Measurements from ENCODE around the gene ITGAE. TPM values are rescaled to one million over a fixed set of nuclear protein-coding genes. Genes with fewer than 3 reads are reported as not detected.

The ITGAE gene
- total RNA-seq, 1 experiment from 2014 or later = 20.9 TPM

DNA sequence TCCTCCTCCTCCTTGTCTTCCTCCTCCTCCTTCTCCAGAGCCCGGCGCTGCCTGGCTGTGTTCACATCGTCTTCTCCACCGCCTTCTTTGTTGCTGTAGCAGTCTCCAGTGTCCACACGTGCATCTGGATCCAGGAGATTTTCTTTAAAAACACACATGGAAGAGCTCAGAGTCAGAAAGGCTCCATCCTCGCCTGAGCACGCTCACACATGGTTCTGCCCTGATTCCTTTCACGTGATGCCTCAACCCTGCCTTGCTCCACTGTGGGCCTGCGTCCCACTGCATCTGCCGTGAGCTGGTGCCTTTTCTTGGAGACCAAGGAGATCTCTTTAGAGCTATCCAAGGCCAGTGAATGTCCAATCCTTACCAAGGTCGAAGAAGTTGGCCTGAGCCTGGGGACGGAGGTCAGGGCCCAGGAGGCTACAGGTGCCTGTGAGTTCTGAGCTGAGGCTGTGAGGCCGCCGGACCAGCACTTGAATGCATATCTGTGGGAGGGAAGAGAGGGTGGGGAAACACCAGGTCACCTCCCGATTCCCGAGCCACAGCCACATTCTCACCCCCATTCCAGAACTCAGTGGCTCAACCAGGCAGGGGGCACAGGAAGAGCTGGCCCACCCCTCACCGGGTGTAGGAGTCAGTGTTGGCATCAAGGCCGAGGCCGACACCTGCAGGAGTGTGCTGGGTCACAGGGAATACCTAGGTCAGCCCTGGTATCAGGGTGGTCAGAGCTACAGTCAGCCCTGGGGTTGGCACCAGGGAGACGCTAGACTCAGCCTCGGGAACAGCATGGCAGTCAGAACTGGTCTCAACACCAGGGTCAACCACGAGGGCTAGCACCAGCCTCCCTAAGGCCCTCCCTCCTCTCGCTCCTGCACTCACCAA is 39.7 kb downstream of the ITGAE start:
- Histone ChIP-seq H3K4me3 (ENCODE audit: low read depth in 2 of 2, low read length in 2 of 2) (no peak overlapping the region), H3K4me1 (ENCODE audit: control insufficient read depth, insufficient read depth, low read length) (no peaks in the 10 kb centered on the region), H3K9me3 (ENCODE audit: control insufficient read depth, insufficient read depth, low read depth, low read length) (peaks cover 6% of the 10 kb centered on the region; the same call in 1 of the 2 replicates), H3K27ac (ENCODE audit: low read length) (no peak overlapping the region), H3K27me3 (ENCODE audit: control insufficient read depth, insufficient read depth, low read length) (no peaks in the 10 kb centered on the region), H3K36me3 (ENCODE audit: control insufficient read depth, insufficient read depth, low read length) (no peaks in the 10 kb centered on the region)
- ChIA-PET POLR2A (interaction anchor here (0.6 kb wide), 1 partner anchor 45 kb away, joined by 9 read pairs; no protein-coding TSS in a partner anchor), CTCF (no interaction called here)
- TF ChIP-seq TCF7L2 (IDR thresholded peaks at IDR 0.05; ENCODE audit: low read depth, low read length) = no peak
- no peak for TF ChIP-seq SIN3A (IDR thresholded peaks at IDR 0.05; ENCODE audit: borderline replicate concordance, insufficient read depth, low read depth, low read length)
- TF ChIP-seq POLR2AphosphoS5 (IDR thresholded peaks at IDR 0.05; ENCODE audit: low read depth, low read length) = no peak
- in situ Hi-C loops (cut with HindIII; ENCODE audit: low pct_unique_long_range_greater_than_20kb, low sequenced_read_pairs) (no loop called here), intact Hi-C loops (cut with micrococcal nuclease; ENCODE audit: unreplicated experiment) (no loop called here)
- no TSS peak for BruUV-seq (replicated peaks)
- DNase-seq (ENCODE audit: low read depth, low spot score) = no peak
- ATAC-seq = 0 out of 2 replicates have a peak, but pooled peaks have one; percentile 9

DNA sequence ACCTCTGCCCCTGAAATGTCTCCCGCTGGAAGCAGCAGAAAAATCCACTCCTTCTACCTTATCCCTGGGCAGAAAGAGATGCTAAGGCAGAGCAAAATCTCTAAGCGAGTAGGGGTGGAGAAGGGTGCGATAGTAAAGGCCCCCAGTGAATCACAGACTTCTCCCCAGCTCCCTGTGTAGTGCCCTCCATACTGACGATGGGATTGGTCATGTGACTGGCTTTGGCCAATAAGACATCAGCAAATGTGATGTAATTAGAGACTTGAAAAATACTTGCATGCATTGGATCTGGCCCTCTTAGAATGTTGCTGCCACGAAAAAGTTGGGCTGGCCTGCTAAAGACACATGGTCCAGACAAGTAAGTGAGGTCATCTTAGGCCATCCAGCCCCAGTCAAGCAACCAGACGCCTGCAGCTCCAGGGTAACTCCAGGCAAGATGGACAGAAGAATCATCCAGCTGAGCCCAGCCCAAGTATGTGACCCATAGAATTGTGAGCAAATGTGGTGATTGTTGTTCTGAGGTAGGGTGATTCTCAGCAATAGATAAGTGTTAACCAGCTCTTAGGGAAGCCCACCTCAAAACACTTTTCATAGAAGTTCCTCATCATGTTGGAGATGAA is 41.3 kb downstream of the ITGAE start:
- Histone ChIP-seq H3K4me3 (ENCODE audit: low read depth in 2 of 2, low read length in 2 of 2) (no peak overlapping the region), H3K27ac (ENCODE audit: low read length) (no peak overlapping the region), H3K36me3 (ENCODE audit: control insufficient read depth, insufficient read depth, low read length) (no peaks in the 10 kb centered on the region), H3K27me3 (ENCODE audit: control insufficient read depth, insufficient read depth, low read length) (no peaks in the 10 kb centered on the region), H3K9me3 (ENCODE audit: control insufficient read depth, insufficient read depth, low read depth, low read length) (peaks cover 6% of the 10 kb centered on the region; the same call in 1 of the 2 replicates), H3K4me1 (ENCODE audit: control insufficient read depth, insufficient read depth, low read length) (no peaks in the 10 kb centered on the region)
- CTCF ChIA-PET = interaction anchor here (0.5 to 0.6 kb wide), 2 partner anchors 33 to 92 kb away, joined by 3 to 4 read pairs; no protein-coding TSS in a partner anchor
- intact Hi-C loops (cut with micrococcal nuclease; ENCODE audit: unreplicated experiment) (no loop called here), in situ Hi-C loops (cut with HindIII; ENCODE audit: low pct_unique_long_range_greater_than_20kb, low sequenced_read_pairs) (no loop called here)
- POLR2A ChIA-PET = no interaction called here
- DNase-seq (ENCODE audit: low read depth, low spot score) (no peak), ATAC-seq (no peak)
- BruUV-seq (replicated peaks) = no TSS peak
- TF ChIP-seq TCF7L2 (IDR thresholded peaks at IDR 0.05; ENCODE audit: low read depth, low read length) = no peak

- Histone ChIP-seq H3K4me1 (ENCODE audit: control insufficient read depth, insufficient read depth, low read length) (no peaks in the 10 kb centered on the region), H3K27ac (ENCODE audit: low read length) (no peak overlapping the region), H3K27me3 (ENCODE audit: control insufficient read depth, insufficient read depth, low read length) (no peaks in the 10 kb centered on the region), H3K9me3 (ENCODE audit: control insufficient read depth, insufficient read depth, low read depth, low read length) (peaks cover 6% of the 10 kb centered on the region; the same call in 1 of the 2 replicates), H3K4me3 (ENCODE audit: low read depth in 2 of 2, low read length in 2 of 2) (peak overlapping the region; percentile 9 to 24; a peak in 1 of 4 replicates), H3K36me3 (ENCODE audit: control insufficient read depth, insufficient read depth, low read length) (no peaks in the 10 kb centered on the region)
- intact Hi-C loops (cut with micrococcal nuclease; ENCODE audit: unreplicated experiment) (no loop called here), in situ Hi-C loops (cut with HindIII; ENCODE audit: low pct_unique_long_range_greater_than_20kb, low sequenced_read_pairs) (no loop called here)
- no peak for DNase-seq (ENCODE audit: low read depth, low spot score)
- CTCF ChIA-PET = interaction anchor here (0.7 to 1.2 kb wide), 2 partner anchors 18 to 52 kb away, joined by 3 to 9 read pairs; no protein-coding TSS in a partner anchor
- ATAC-seq = peak; percentile 62
- no TSS peak for BruUV-seq (replicated peaks)
- TF ChIP-seq CTCF (IDR thresholded peaks at IDR 0.05) (no peak), POLR2AphosphoS5 (IDR thresholded peaks at IDR 0.05; ENCODE audit: low read depth, low read length) (no peak), SIN3A (IDR thresholded peaks at IDR 0.05; ENCODE audit: borderline replicate concordance, insufficient read depth, low read depth, low read length) (no peak)
- TF ChIP-seq, protein P1, sequence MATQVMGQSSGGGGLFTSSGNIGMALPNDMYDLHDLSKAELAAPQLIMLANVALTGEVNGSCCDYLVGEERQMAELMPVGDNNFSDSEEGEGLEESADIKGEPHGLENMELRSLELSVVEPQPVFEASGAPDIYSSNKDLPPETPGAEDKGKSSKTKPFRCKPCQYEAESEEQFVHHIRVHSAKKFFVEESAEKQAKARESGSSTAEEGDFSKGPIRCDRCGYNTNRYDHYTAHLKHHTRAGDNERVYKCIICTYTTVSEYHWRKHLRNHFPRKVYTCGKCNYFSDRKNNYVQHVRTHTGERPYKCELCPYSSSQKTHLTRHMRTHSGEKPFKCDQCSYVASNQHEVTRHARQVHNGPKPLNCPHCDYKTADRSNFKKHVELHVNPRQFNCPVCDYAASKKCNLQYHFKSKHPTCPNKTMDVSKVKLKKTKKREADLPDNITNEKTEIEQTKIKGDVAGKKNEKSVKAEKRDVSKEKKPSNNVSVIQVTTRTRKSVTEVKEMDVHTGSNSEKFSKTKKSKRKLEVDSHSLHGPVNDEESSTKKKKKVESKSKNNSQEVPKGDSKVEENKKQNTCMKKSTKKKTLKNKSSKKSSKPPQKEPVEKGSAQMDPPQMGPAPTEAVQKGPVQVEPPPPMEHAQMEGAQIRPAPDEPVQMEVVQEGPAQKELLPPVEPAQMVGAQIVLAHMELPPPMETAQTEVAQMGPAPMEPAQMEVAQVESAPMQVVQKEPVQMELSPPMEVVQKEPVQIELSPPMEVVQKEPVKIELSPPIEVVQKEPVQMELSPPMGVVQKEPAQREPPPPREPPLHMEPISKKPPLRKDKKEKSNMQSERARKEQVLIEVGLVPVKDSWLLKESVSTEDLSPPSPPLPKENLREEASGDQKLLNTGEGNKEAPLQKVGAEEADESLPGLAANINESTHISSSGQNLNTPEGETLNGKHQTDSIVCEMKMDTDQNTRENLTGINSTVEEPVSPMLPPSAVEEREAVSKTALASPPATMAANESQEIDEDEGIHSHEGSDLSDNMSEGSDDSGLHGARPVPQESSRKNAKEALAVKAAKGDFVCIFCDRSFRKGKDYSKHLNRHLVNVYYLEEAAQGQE (IDR thresholded peaks at IDR 0.05; ENCODE audit: insufficient read depth in 1 of 2, low read depth in 2 of 2, low read length in 1 of 2) = no peak
- POLR2A ChIA-PET = interaction anchor here (0.5 kb wide), 1 partner anchor 821 kb away, joined by 3 read pairs; no protein-coding TSS in a partner anchor
Observed at GRCh38 chr17:3755335-3756030, 45.5 kb downstream of the ITGAE start.

All from Panc1 (cell line).